Neuronal stem cell (in vitro differentiated cells): ENCODE measurements around the gene RASGEF1C.
A peak's percentile ranks its signal among the peaks of the same experiment; 100 is the strongest.

Experiments
- DNase-seq: peaks from one replicate; pipeline ENCODE4 v3.0.0-alpha.2; 2013; ENCODE audit warnings: low spot score
- H2AFZ ChIP-seq: one replicate; pipeline ENCODE4 v1.6.1; 2013; ENCODE audit warnings: mild to moderate bottlenecking, low read length, inconsistent platforms
- H2AK5ac ChIP-seq: 2 replicates; pipeline ENCODE4 v1.6.1; 2013; ENCODE audit warnings: low read depth, mild to moderate bottlenecking, inconsistent platforms, low read length, moderate library complexity, mixed read lengths
- H2BK120ac ChIP-seq: 2 replicates; pipeline ENCODE4 v1.6.1; 2013; ENCODE audit warnings: low read depth, mild to moderate bottlenecking, inconsistent platforms, low read length, moderate library complexity, mixed read lengths
- H2BK12ac ChIP-seq: one replicate; pipeline ENCODE4 v1.6.1; 2013; ENCODE audit warnings: low read length, inconsistent platforms
- H2BK15ac ChIP-seq: 2 replicates; pipeline ENCODE4 v1.6.1; 2013; ENCODE audit warnings: mild to moderate bottlenecking, low read length, inconsistent platforms, mixed read lengths
- H2BK5ac ChIP-seq: one replicate; pipeline ENCODE4 v1.6.1; 2013; ENCODE audit warnings: inconsistent platforms, mild to moderate bottlenecking, low read length, moderate library complexity
- H3K14ac ChIP-seq: one replicate; pipeline ENCODE4 v1.6.1; 2013; ENCODE audit warnings: low read length, inconsistent platforms
- H3K18ac ChIP-seq: 2 replicates; pipeline ENCODE4 v1.6.1; 2013; ENCODE audit warnings: low read length, inconsistent platforms
- H3K23ac ChIP-seq: 2 replicates; pipeline ENCODE4 v1.6.1; 2013; ENCODE audit warnings: low read depth, mild to moderate bottlenecking, mixed read lengths, low read length, inconsistent platforms; ENCODE audit not compliant: poor library complexity
- H3K27ac ChIP-seq: replicated peaks from 3 replicates; pipeline ENCODE4 v1.5.1; 2013; ENCODE audit warnings: low read length, inconsistent platforms
- H3K27me3 ChIP-seq, 3 experiments: 2 replicates each; pipeline ENCODE4 v1.6.1; 2013; ENCODE audit warnings: low read length in 3 of 3, mild to moderate bottlenecking in 2 of 3, inconsistent platforms in 1 of 3, low read depth in 1 of 3, mixed read lengths in 1 of 3, moderate library complexity in 1 of 3; ENCODE audit not compliant: control insufficient read depth in 3 of 3, insufficient read depth in 3 of 3
- H3K36me3 ChIP-seq, 2 donors: replicated peaks in 1 of 2; 2 replicates each; pipeline ENCODE4 v1.6.1; 2013; ENCODE audit warnings: low read length in 2 of 2; ENCODE audit not compliant: control insufficient read depth in 2 of 2, insufficient read depth in 2 of 2
- H3K4ac ChIP-seq: 2 replicates; pipeline ENCODE4 v1.6.1; 2013; ENCODE audit warnings: inconsistent platforms, mild to moderate bottlenecking, low read length, moderate library complexity
- H3K4me1 ChIP-seq, 2 donors: 1 replicate in 1 of 2; 2 replicates in 1 of 2; pipeline ENCODE4 v1.6.1; 2013; ENCODE audit warnings: low read length in 2 of 2, low read depth in 1 of 2; ENCODE audit not compliant: control insufficient read depth in 2 of 2, insufficient read depth in 1 of 2
- H3K4me2 ChIP-seq: one replicate; pipeline ENCODE4 v1.6.1; 2013; ENCODE audit warnings: mild to moderate bottlenecking, low read length, inconsistent platforms; ENCODE audit not compliant: insufficient read depth, poor library complexity, severe bottlenecking
- H3K4me3 ChIP-seq, 2 donors: 2 replicates each; pipeline ENCODE4 v1.5.1; 2013; ENCODE audit warnings: low read length in 2 of 2, mild to moderate bottlenecking in 2 of 2, inconsistent platforms in 1 of 2, moderate library complexity in 1 of 2
- H3K79me1 ChIP-seq: one replicate; pipeline ENCODE4 v1.6.1; 2013; ENCODE audit warnings: low read depth, mild to moderate bottlenecking, inconsistent platforms, low read length, moderate library complexity
- H3K9ac ChIP-seq: one replicate; pipeline ENCODE4 v1.6.1; 2013; ENCODE audit warnings: mild to moderate bottlenecking, low read depth, low read length, inconsistent platforms; ENCODE audit not compliant: poor library complexity
- H3K9me3 ChIP-seq, 2 donors: replicated peaks in 1 of 2; 2 replicates each; pipeline versions ENCODE3 to v1.6.1; 2013; ENCODE audit warnings: low read length in 2 of 2, mild to moderate bottlenecking in 2 of 2, inconsistent platforms in 1 of 2, low read depth in 1 of 2, mixed read lengths in 1 of 2, moderate library complexity in 1 of 2; ENCODE audit not compliant: control insufficient read depth in 2 of 2, insufficient read depth in 1 of 2
- H4K8ac ChIP-seq: one replicate; pipeline ENCODE4 v1.6.1; 2013; ENCODE audit warnings: low read depth, mild to moderate bottlenecking, inconsistent platforms, low read length, moderate library complexity
- H4K91ac ChIP-seq: one replicate; pipeline ENCODE4 v1.6.1; 2013; ENCODE audit warnings: low read length, low read depth, mild to moderate bottlenecking, inconsistent platforms; ENCODE audit not compliant: poor library complexity
- WGBS, 2 donors: extraction: QIAGEN DNeasy Blood & Tissue Kit; methylation state at CpG; one replicate each; pipeline ENCODE4 v1.1.7; 2013; ENCODE audit warnings: missing lambda C conversion rate in 2 of 2, mixed read lengths in 1 of 2; ENCODE audit not compliant: insufficient read length in 2 of 2, insufficient replicate concordance in 1 of 2; ENCODE audit errors: extremely low coverage in 2 of 2; 5-methylcytosine and 5-hydroxymethylcytosine counted together

RASGEF1C gene

GRCh38 chr5:180070756-180071530 is 138.1 kb downstream of the RASGEF1C start:
- H3K4me1 ChIP-seq: peaks cover 6% of the 10 kb centered on the region in 2 donors
- H3K27me3 ChIP-seq: peaks cover 0 to 5% (median 2%) of the 10 kb centered on the region in 3 experiments
- peak overlapping the region; percentile 59 for H2BK15ac ChIP-seq
- peaks cover 2 to 11% of the 10 kb centered on the region in 2 donors for H3K36me3 ChIP-seq
- H3K23ac ChIP-seq: peak overlapping the region; percentile 96
- peak overlapping the region; percentile 0 for H3K14ac ChIP-seq
- H2BK120ac ChIP-seq: peak overlapping the region; percentile 98
- peaks cover 8 to 13% of the 10 kb centered on the region in 2 donors for H3K9me3 ChIP-seq
- peak overlapping the region; percentile 87 for H3K27ac ChIP-seq
- H2BK5ac ChIP-seq: peak overlapping the region; percentile 91
- peaks cover 2% of the 10 kb centered on the region for H3K79me1 ChIP-seq
- H4K91ac ChIP-seq: peak overlapping the region; percentile 99
- H2BK12ac ChIP-seq: no peak overlapping the region
- H4K8ac ChIP-seq: no peak overlapping the region
- no peak overlapping the region for H3K4ac ChIP-seq
- WGBS, 2 donors: no CpG with 5 or more reads among the region's 48 CpGs
- H2AFZ ChIP-seq: peak overlapping the region; percentile 78
- peak overlapping the region; percentile 68 to 94 for H3K4me3 ChIP-seq
- peak overlapping the region; percentile 99 for H3K18ac ChIP-seq
- peak overlapping the region; percentile 88 for H2AK5ac ChIP-seq
- peak overlapping the region; percentile 66 for H3K4me2 ChIP-seq
- H3K9ac ChIP-seq: peak overlapping the region; percentile 99
- no peak for DNase-seq

- H3K79me1 ChIP-seq: peaks cover 2% of the 10 kb centered on the region
- H3K27me3 ChIP-seq: peaks cover 0 to 5% (median 2%) of the 10 kb centered on the region in 3 experiments
- no peak overlapping the region for H2BK5ac ChIP-seq
- no peak overlapping the region for H4K8ac ChIP-seq
- peaks cover 8 to 23% of the 10 kb centered on the region in 2 donors for H3K9me3 ChIP-seq
- no peak overlapping the region for H4K91ac ChIP-seq
- H3K9ac ChIP-seq: peak overlapping the region; percentile 71
- H2BK15ac ChIP-seq: no peak overlapping the region
- peak overlapping the region; percentile 21 for H3K27ac ChIP-seq
- H2BK12ac ChIP-seq: no peak overlapping the region
- H3K4me1 ChIP-seq: peaks cover 2 to 6% of the 10 kb centered on the region in 2 donors
- DNase-seq: no peak
- H2AK5ac ChIP-seq: no peak overlapping the region
- no CpG with 5 or more reads among the region's 9 CpGs for WGBS, 2 donors
- no peak overlapping the region for H3K23ac ChIP-seq
- peak overlapping the region; percentile 30 for H3K18ac ChIP-seq
- no peak overlapping the region for H2BK120ac ChIP-seq
- H3K4me3 ChIP-seq: peak overlapping the region; percentile 68 to 94
- H3K14ac ChIP-seq: no peak overlapping the region
- H3K36me3 ChIP-seq: peaks cover 2 to 20% of the 10 kb centered on the region in 2 donors
- no peak overlapping the region for H3K4ac ChIP-seq
- peak overlapping the region; percentile 66 for H3K4me2 ChIP-seq
- H2AFZ ChIP-seq: no peak overlapping the region
These were observed 139.3 kb downstream of the RASGEF1C start for GRCh38 chr5:180069589-180070247.

DNA sequence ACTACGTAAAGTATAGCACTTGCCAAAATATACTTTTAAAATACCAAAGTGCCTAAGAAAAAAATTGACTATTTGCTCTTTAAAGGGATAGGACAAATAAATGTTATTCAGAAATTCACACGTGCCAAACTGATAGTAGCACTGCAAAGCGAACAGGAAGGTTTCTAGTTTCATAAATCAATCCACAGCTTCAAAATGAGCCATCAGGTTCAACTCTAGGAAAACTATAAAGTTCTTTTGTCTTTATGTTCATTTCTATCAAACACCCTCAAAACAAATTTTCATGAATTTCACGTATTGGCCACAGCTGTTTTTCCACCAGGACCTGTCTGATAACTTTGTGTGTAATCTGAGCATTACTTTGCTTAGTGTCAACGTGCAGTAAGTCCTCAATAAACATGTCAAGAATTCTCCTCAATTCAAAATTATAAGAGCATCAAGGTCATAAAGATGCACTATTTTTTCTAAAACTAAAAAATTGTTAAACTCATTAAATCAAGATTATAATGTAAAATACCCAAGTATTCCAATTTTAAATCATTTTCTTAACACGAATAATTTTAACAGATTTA is 140.4 kb downstream of the RASGEF1C start:
- H3K14ac ChIP-seq: no peak overlapping the region
- no peak overlapping the region for H3K4ac ChIP-seq
- H4K91ac ChIP-seq: no peak overlapping the region
- H2BK12ac ChIP-seq: no peak overlapping the region
- no peak overlapping the region for H2BK5ac ChIP-seq
- DNase-seq: no peak
- 100% methylated on average over 1 of the region's 6 CpGs; no CpG with 5 or more reads in 1 of the 2 donors for WGBS, 2 donors
- no peak overlapping the region for H2BK120ac ChIP-seq
- peaks cover 0 to 5% (median 2%) of the 10 kb centered on the region in 3 experiments for H3K27me3 ChIP-seq
- H3K9me3 ChIP-seq: peaks cover 8 to 33% of the 10 kb centered on the region in 2 donors
- H3K9ac ChIP-seq: no peak overlapping the region
- no peak overlapping the region for H2AK5ac ChIP-seq
- H4K8ac ChIP-seq: no peak overlapping the region
- H3K27ac ChIP-seq: no peak overlapping the region
- H3K36me3 ChIP-seq: peaks cover 2 to 31% of the 10 kb centered on the region in 2 donors
- H2AFZ ChIP-seq: no peak overlapping the region
- no peak overlapping the region for H3K23ac ChIP-seq
- peak overlapping the region in 1 of 2 donors; percentile 68 for H3K4me3 ChIP-seq
- no peak overlapping the region for H3K4me2 ChIP-seq
- no peak overlapping the region for H2BK15ac ChIP-seq
- H3K79me1 ChIP-seq: peaks cover 2% of the 10 kb centered on the region
- no peak overlapping the region for H3K18ac ChIP-seq
- peaks cover 2 to 6% of the 10 kb centered on the region in 2 donors for H3K4me1 ChIP-seq
